ENCODE results near the gene ATF7IP2. TPM values are rescaled to one million over a fixed set of nuclear protein-coding genes. Genes with fewer than 3 reads are reported as not detected.
"Not testable (repeated sequence)": the region's sequence is repeated elsewhere in the genome, so short reads cannot be mapped to it uniquely, and the experiment has no call there.

Gene ATF7IP2
- total RNA-seq, 2 experiments from 2014 or later, result 21.8 to 23.6 TPM

GRCh38 chr16:10429299-10429969, 43.6 kb downstream of the ATF7IP2 start:
- H3K27ac Mint-ChIP-seq, H3K27me3 Mint-ChIP-seq, H3K4me1 Mint-ChIP-seq, CTCF ChIA-PET, H3K9me3 Mint-ChIP-seq, DNase-seq, H3K4me3 Mint-ChIP-seq, POLR2A ChIA-PET: not testable (repeated sequence)
- peaks cover 29% of the 10 kb centered on the region for H3K36me3 Mint-ChIP-seq (ENCODE audit: low read depth)

- DNase-seq, result no peak
- CTCF ChIA-PET, result no interaction called here
Measured at GRCh38 chr16:10441726-10442125, 55.9 kb downstream of the ATF7IP2 start.

GRCh38 chr16:10447289-10447688, 61.4 kb downstream of the ATF7IP2 start:
- Mint-ChIP-seq H3K9me3 (peaks cover 42% of the 10 kb centered on the region), H3K36me3 (ENCODE audit: low read depth) (peaks cover 94% of the 10 kb centered on the region), H3K4me1 (no peaks in the 10 kb centered on the region), H3K27me3 (no peaks in the 10 kb centered on the region), H3K4me3 (no peak overlapping the region), H3K27ac (no peak overlapping the region)
- POLR2A ChIA-PET, result no interaction called here
- CTCF ChIA-PET, result no interaction called here
- no peak for DNase-seq

More at GRCh38 chr16:10441726-10442125, 55.9 kb downstream of the ATF7IP2 start:
- Mint-ChIP-seq H3K4me3 (no peak overlapping the region), H3K9me3 (peaks cover 39% of the 10 kb centered on the region), H3K36me3 (ENCODE audit: low read depth) (peaks cover 68% of the 10 kb centered on the region), H3K27me3 (no peaks in the 10 kb centered on the region), H3K4me1 (no peaks in the 10 kb centered on the region), H3K27ac (no peak overlapping the region)
- POLR2A ChIA-PET, result no interaction called here

- H3K27me3 Mint-ChIP-seq, CTCF ChIA-PET, POLR2A ChIA-PET, DNase-seq, H3K27ac Mint-ChIP-seq, H3K9me3 Mint-ChIP-seq, H3K4me3 Mint-ChIP-seq: not testable (repeated sequence)
- H3K4me1 Mint-ChIP-seq, result peaks cover 12% of the 10 kb centered on the region
- peaks cover 69% of the 10 kb centered on the region for H3K36me3 Mint-ChIP-seq (ENCODE audit: low read depth)
Measured at GRCh38 chr16:10452208-10453158, 66.6 kb downstream of the ATF7IP2 start.

GRCh38 chr16:10453159-10453510, 67.3 kb downstream of the ATF7IP2 start:
- no peak for DNase-seq
- peaks cover 12% of the 10 kb centered on the region for H3K4me1 Mint-ChIP-seq
- no peak overlapping the region for H3K4me3 Mint-ChIP-seq
- no peaks in the 10 kb centered on the region for H3K27me3 Mint-ChIP-seq
- peaks cover 63% of the 10 kb centered on the region for H3K36me3 Mint-ChIP-seq (ENCODE audit: low read depth)
- ChIA-PET CTCF (no interaction called here), POLR2A (no interaction called here)
- no peak overlapping the region for H3K27ac Mint-ChIP-seq
- H3K9me3 Mint-ChIP-seq, result peaks cover 4% of the 10 kb centered on the region

- no peaks in the 10 kb centered on the region for H3K4me1 Mint-ChIP-seq
- ChIA-PET CTCF (no interaction called here), POLR2A (no interaction called here)
- no peak for DNase-seq
- no peaks in the 10 kb centered on the region for H3K9me3 Mint-ChIP-seq
- peaks cover 21% of the 10 kb centered on the region for H3K36me3 Mint-ChIP-seq (ENCODE audit: low read depth)
- H3K27ac Mint-ChIP-seq, result no peak overlapping the region
- no peak overlapping the region for H3K4me3 Mint-ChIP-seq
- H3K27me3 Mint-ChIP-seq, result no peaks in the 10 kb centered on the region
Measured at GRCh38 chr16:10465821-10466220, 80.0 kb downstream of the ATF7IP2 start.

- Mint-ChIP-seq H3K27ac (no peak overlapping the region), H3K9me3 (no peaks in the 10 kb centered on the region), H3K4me3 (no peak overlapping the region), H3K4me1 (no peaks in the 10 kb centered on the region), H3K36me3 (ENCODE audit: low read depth) (peaks cover 21% of the 10 kb centered on the region), H3K27me3 (no peaks in the 10 kb centered on the region)
- ChIA-PET POLR2A (no interaction called here), CTCF (no interaction called here)
- no peak for DNase-seq
Measured at GRCh38 chr16:10466313-10466712, 80.5 kb downstream of the ATF7IP2 start.

GRCh38 chr16:10466861-10467260, 81.0 kb downstream of the ATF7IP2 start:
- POLR2A ChIA-PET, result no interaction called here
- Mint-ChIP-seq H3K27me3 (no peaks in the 10 kb centered on the region), H3K27ac (no peak overlapping the region), H3K36me3 (ENCODE audit: low read depth) (peaks cover 20% of the 10 kb centered on the region), H3K9me3 (no peaks in the 10 kb centered on the region), H3K4me3 (no peak overlapping the region), H3K4me1 (no peaks in the 10 kb centered on the region)
- DNase-seq, result no peak
- CTCF ChIA-PET, result interaction anchor here (0.7 kb wide), 1 partner anchor 216 kb away, joined by 3 read pairs; no protein-coding TSS in a partner anchor

- H3K27me3 Mint-ChIP-seq, POLR2A ChIA-PET: not testable (repeated sequence)
- CTCF ChIA-PET, result interaction anchor here (0.6 kb wide), 1 partner anchor 20 kb away, joined by 6 read pairs; no protein-coding TSS in a partner anchor
Measured at GRCh38 chr16:10476636-10477035, 90.8 kb downstream of the ATF7IP2 start.

GRCh38 chr16:10480151-10480550, 94.3 kb downstream of the ATF7IP2 start:
- Mint-ChIP-seq H3K36me3 (ENCODE audit: low read depth) (peaks cover 34% of the 10 kb centered on the region), H3K9me3 (peaks cover 18% of the 10 kb centered on the region), H3K4me1 (no peaks in the 10 kb centered on the region), H3K4me3 (no peak overlapping the region), H3K27ac (no peak overlapping the region), H3K27me3 (no peaks in the 10 kb centered on the region)
- POLR2A ChIA-PET, result no interaction called here
- CTCF ChIA-PET, result no interaction called here
- no peak for DNase-seq

More at GRCh38 chr16:10476636-10477035, 90.8 kb downstream of the ATF7IP2 start:
- not testable (repeated sequence) for DNase-seq, H3K4me1 Mint-ChIP-seq, H3K4me3 Mint-ChIP-seq, H3K27ac Mint-ChIP-seq
- H3K9me3 Mint-ChIP-seq, result peaks cover 13% of the 10 kb centered on the region
- H3K36me3 Mint-ChIP-seq (ENCODE audit: low read depth), result peaks cover 30% of the 10 kb centered on the region

GRCh38 chr16:10485159-10485558, 99.3 kb downstream of the ATF7IP2 start:
- ChIA-PET CTCF (no interaction called here), POLR2A (no interaction called here)
- Mint-ChIP-seq H3K4me1 (no peaks in the 10 kb centered on the region), H3K4me3 (no peak overlapping the region), H3K27me3 (no peaks in the 10 kb centered on the region), H3K27ac (no peak overlapping the region), H3K36me3 (ENCODE audit: low read depth) (peaks cover 25% of the 10 kb centered on the region), H3K9me3 (peaks cover 21% of the 10 kb centered on the region)
- DNase-seq, result no peak

- CTCF ChIA-PET, result no interaction called here
- no peaks in the 10 kb centered on the region for H3K27me3 Mint-ChIP-seq
- no peak overlapping the region for H3K27ac Mint-ChIP-seq
- POLR2A ChIA-PET, result no interaction called here
- peaks cover 21% of the 10 kb centered on the region for H3K9me3 Mint-ChIP-seq
- peaks cover 22% of the 10 kb centered on the region for H3K36me3 Mint-ChIP-seq (ENCODE audit: low read depth)
- no peak for DNase-seq
- no peaks in the 10 kb centered on the region for H3K4me1 Mint-ChIP-seq
- no peak overlapping the region for H3K4me3 Mint-ChIP-seq
Measured at GRCh38 chr16:10485698-10486382, 100.0 kb downstream of the ATF7IP2 start.

GRCh38 chr16:10490141-10490540, 104.3 kb downstream of the ATF7IP2 start:
- DNase-seq, result no peak
- no peak overlapping the region for H3K27ac Mint-ChIP-seq
- H3K27me3 Mint-ChIP-seq, result no peaks in the 10 kb centered on the region
- ChIA-PET POLR2A (no interaction called here), CTCF (no interaction called here)
- peaks cover 3% of the 10 kb centered on the region for H3K36me3 Mint-ChIP-seq (ENCODE audit: low read depth)
- H3K4me3 Mint-ChIP-seq, result no peak overlapping the region
- H3K4me1 Mint-ChIP-seq, result no peaks in the 10 kb centered on the region
- H3K9me3 Mint-ChIP-seq, result peaks cover 22% of the 10 kb centered on the region
